GM12872 (cell line): ENCODE data around the gene DDX10.

Experiments used
- TF ChIP-seq, protein P1 (sequence below): IDR thresholded peaks from 3 replicates; pipeline ENCODE4 v1.5.1; 2011; ENCODE audit warnings: low read depth, mild to moderate bottlenecking, low read length, moderate library complexity; ENCODE audit not compliant: insufficient read depth

Gene DDX10

GRCh38 chr11:108628326-108628725 lies 36.5 kb upstream of the DDX10 start:
- TF ChIP-seq, protein P1, sequence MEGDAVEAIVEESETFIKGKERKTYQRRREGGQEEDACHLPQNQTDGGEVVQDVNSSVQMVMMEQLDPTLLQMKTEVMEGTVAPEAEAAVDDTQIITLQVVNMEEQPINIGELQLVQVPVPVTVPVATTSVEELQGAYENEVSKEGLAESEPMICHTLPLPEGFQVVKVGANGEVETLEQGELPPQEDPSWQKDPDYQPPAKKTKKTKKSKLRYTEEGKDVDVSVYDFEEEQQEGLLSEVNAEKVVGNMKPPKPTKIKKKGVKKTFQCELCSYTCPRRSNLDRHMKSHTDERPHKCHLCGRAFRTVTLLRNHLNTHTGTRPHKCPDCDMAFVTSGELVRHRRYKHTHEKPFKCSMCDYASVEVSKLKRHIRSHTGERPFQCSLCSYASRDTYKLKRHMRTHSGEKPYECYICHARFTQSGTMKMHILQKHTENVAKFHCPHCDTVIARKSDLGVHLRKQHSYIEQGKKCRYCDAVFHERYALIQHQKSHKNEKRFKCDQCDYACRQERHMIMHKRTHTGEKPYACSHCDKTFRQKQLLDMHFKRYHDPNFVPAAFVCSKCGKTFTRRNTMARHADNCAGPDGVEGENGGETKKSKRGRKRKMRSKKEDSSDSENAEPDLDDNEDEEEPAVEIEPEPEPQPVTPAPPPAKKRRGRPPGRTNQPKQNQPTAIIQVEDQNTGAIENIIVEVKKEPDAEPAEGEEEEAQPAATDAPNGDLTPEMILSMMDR = no peak

GRCh38 chr11:108628812-108629211 lies 36.1 kb upstream of the DDX10 start:
- TF ChIP-seq, protein P1 = no peak

- TF ChIP-seq, protein P1 = no peak
Measured at GRCh38 chr11:108629274-108629673, 35.6 kb upstream of the DDX10 start.

DNA sequence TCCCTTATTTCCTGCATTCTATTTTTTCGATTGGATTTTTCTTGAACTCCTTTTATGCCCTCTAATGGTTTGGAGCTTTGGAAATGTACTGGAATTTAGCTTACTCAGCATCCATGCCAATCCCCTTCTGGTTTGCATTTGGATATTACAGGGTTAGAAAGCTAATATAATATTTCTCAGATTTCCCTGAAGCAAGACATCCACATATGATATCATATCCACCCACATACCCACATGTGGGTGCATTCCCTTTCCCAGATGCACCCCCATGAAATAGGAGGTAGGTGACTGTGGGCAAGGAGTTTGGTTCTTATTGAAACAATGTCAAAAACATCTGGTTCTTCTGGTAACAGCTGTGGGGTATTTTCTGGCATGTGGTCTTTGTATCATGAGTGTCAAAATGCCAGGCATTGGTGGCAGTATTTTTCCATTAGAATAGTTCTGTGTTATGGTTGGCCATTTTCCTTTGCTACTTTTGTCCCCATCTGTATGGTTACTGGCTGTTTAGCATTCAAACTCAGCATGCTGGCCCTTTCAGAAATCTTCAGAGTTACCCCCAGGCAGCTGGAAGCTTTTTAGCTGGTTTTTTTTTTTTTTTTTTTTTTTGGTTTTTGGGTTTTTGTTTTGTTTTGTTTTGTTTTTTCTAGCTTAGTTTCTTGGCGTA lies 32.7 kb upstream of the DDX10 start:
- TF ChIP-seq, protein P1 = no peak

DNA sequence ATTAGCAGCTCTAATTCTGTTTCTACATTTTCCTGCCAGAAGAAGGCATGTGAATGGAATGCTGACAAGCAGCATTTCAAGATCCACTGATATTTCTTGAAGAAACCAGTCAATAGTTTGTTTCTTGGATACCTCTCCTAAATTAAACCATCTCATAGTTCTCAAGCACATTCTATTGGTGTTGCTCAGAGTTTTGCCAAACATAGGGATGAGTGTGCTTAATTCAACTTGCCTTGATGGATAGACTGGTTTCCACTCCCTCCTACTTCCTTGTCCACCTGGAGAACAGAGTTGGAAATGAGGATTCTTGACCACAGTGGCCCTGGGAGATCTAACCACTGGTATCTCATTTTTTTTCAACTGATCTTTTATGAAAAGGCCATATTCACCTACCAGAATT lies 29.8 kb upstream of the DDX10 start:
- TF ChIP-seq, protein P1 = no peak

- TF ChIP-seq, protein P1 = no peak
Measured at GRCh38 chr11:108636222-108636621, 28.6 kb upstream of the DDX10 start.

- TF ChIP-seq, protein P1 = no peak
Measured at GRCh38 chr11:108639146-108639545, 25.7 kb upstream of the DDX10 start.
